Suprapubic skin (tissue), 4 donors: Measurements from ENCODE around the gene TMUB2.

Source experiments
- CTCF ChIP-seq, 2 donors: fragments of 200-600 bp in 1 of 2; fragments of 450-650 bp in 1 of 2; sonication (generic) in 1 of 2; IDR thresholded peaks; one replicate each; pipeline ENCODE4 v1.5.1; 2016 to 2019; ENCODE audit warnings: antibody characterized with exemption in 2 of 2, mild to moderate bottlenecking in 1 of 2, moderate library complexity in 1 of 2
- EP300 ChIP-seq: sonication (generic); formaldehyde crosslinking; IDR thresholded peaks from one replicate; pipeline ENCODE4 v1.6.1; 2017; ENCODE audit warnings: antibody characterized with exemption
- POLR2A ChIP-seq, 2 donors: fragments of 450-650 bp; IDR thresholded peaks; one replicate each; pipeline ENCODE4 v1.6.1; 2017; ENCODE audit warnings: antibody characterized with exemption in 2 of 2, mild to moderate bottlenecking in 2 of 2, moderate library complexity in 2 of 2
- POLR2AphosphoS5 ChIP-seq, 3 donors: sonication (generic); formaldehyde crosslinking; IDR thresholded peaks; one replicate each; pipeline ENCODE4 v1.6.1; 2017; ENCODE audit warnings: antibody characterized with exemption in 3 of 3

- TF ChIP-seq POLR2AphosphoS5 (IDR thresholded peaks at IDR 0.05), result no peak
- no peak for TF ChIP-seq POLR2A (IDR thresholded peaks at IDR 0.05)
- no peak for TF ChIP-seq CTCF (IDR thresholded peaks at IDR 0.05)
- TF ChIP-seq EP300, result no peak
Observed at GRCh38 chr17:44220213-44221083, 33.7 kb downstream of the TMUB2 start.
